Measurements from ENCODE around the gene SLC9A8. TPM values are rescaled to one million over a fixed set of nuclear protein-coding genes. Genes with fewer than 3 reads are reported as not detected.

The SLC9A8 gene
- total and polyA plus RNA-seq, 8 donors = 2.3 to 21.0 (median 11.9) TPM

GRCh38 chr20:49915118-49915379, 102.4 kb downstream of the SLC9A8 start:
- intact Hi-C loops (cut with DNase I; ENCODE audit: low total_unique reads) = no loop called here
- TF ChIP-seq POLR2AphosphoS5 (IDR thresholded peaks at IDR 0.05) (no peak), CTCF (IDR thresholded peaks at IDR 0.05) (no peak), POLR2A (IDR thresholded peaks at IDR 0.05) (no peak), EP300 (IDR thresholded peaks at IDR 0.05) (no peak)
- H3K36me3 ChIP-seq = peaks cover 0 to 7% (median 2%) of the 10 kb centered on the region in 4 donors
- H3K4me1 ChIP-seq = peaks cover 31 to 67% (median 50%) of the 10 kb centered on the region in 4 donors
- H3K27ac ChIP-seq = peak overlapping the region; percentile 93 to 99 (median 96)
- no peak for DNase-seq
- WGBS, 5 donors = 0 to 1% (median 0%) methylated on average over 1 to 23 of the region's 23 CpGs
- H3K4me3 ChIP-seq = peak overlapping the region; percentile 74 to 100 (median 90)
- no peaks in the 10 kb centered on the region for H3K27me3 ChIP-seq
- no peaks in the 10 kb centered on the region for H3K9me3 ChIP-seq

- H3K9me3 ChIP-seq = no peaks in the 10 kb centered on the region
Observed at GRCh38 chr20:49915380-49916145, 102.9 kb downstream of the SLC9A8 start, which contains the start of gene SPATA2. TSS of gene SPATA2 (minus strand) at chr20:49915529. CDS start at chr20:49908490, 7,039 bp downstream.

GRCh38 chr20:49916146-49917002, 103.7 kb downstream of the SLC9A8 start:
- intact Hi-C loops (cut with DNase I; ENCODE audit: low total_unique reads) = no loop called here
- H3K27me3 ChIP-seq = no peaks in the 10 kb centered on the region
- peak overlapping the region; percentile 93 to 99 (median 96) for H3K27ac ChIP-seq
- no peaks in the 10 kb centered on the region for H3K36me3 ChIP-seq
- H3K4me1 ChIP-seq = peaks cover 24 to 54% (median 42%) of the 10 kb centered on the region in 4 donors
- peak; percentile 48 to 87 for DNase-seq
- WGBS, 5 donors = 17 to 40% (median 22%) methylated on average over 19 of the region's 19 CpGs
- TF ChIP-seq EP300 (IDR thresholded peaks at IDR 0.05) = no peak
- peak in 1 of 3 donors; percentile 61 for TF ChIP-seq POLR2AphosphoS5 (IDR thresholded peaks at IDR 0.05)
- H3K9me3 ChIP-seq = no peaks in the 10 kb centered on the region
- H3K4me3 ChIP-seq = peak overlapping the region; percentile 74 to 100 (median 90)

More at GRCh38 chr20:49915380-49916145, 102.9 kb downstream of the SLC9A8 start, which contains the start of gene SPATA2:
- DNase-seq = peak; percentile 98
- Histone ChIP-seq H3K36me3 (peaks cover 0 to 2% (median 0%) of the 10 kb centered on the region in 4 donors), H3K27ac (peak within 1 kb of the TSS; percentile 93 to 99 (median 96)), H3K4me1 (peaks cover 26 to 62% (median 46%) of the 10 kb centered on the region in 4 donors), H3K27me3 (no peaks in the 10 kb centered on the region), H3K4me3 (peak within 1 kb of the TSS; percentile 74 to 100 (median 90))
- WGBS, 5 donors = 0% methylated on average over 45 to 69 of the region's 69 CpGs
- intact Hi-C loops (cut with DNase I; ENCODE audit: low total_unique reads) = no loop called here
- peak in 1 of 4 donors; percentile 39 for TF ChIP-seq POLR2A (IDR thresholded peaks at IDR 0.05)
- TF ChIP-seq CTCF (IDR thresholded peaks at IDR 0.05) = no peak
- peak; percentile 6 to 64 (median 55) for TF ChIP-seq POLR2AphosphoS5 (IDR thresholded peaks at IDR 0.05)
- TF ChIP-seq EP300 (IDR thresholded peaks at IDR 0.05) = no peak

GRCh38 chr20:49918446-49918845, 105.8 kb downstream of the SLC9A8 start:
- TF ChIP-seq POLR2AphosphoS5 (IDR thresholded peaks at IDR 0.05) = no peak
- TF ChIP-seq POLR2A (IDR thresholded peaks at IDR 0.05) = no peak
- no peak for TF ChIP-seq EP300 (IDR thresholded peaks at IDR 0.05)
- no peak for TF ChIP-seq CTCF (IDR thresholded peaks at IDR 0.05)
- WGBS, 5 donors = 94 to 99% (median 95%) methylated on average over 3 of the region's 3 CpGs
- no peak for DNase-seq
- H3K4me3 ChIP-seq = no peak overlapping the region
- H3K27me3 ChIP-seq = no peaks in the 10 kb centered on the region
- no peak overlapping the region for H3K27ac ChIP-seq
- peaks cover 14 to 33% (median 25%) of the 10 kb centered on the region in 4 donors for H3K4me1 ChIP-seq
- no peaks in the 10 kb centered on the region for H3K9me3 ChIP-seq
- no peaks in the 10 kb centered on the region for H3K36me3 ChIP-seq
- intact Hi-C loops (cut with DNase I; ENCODE audit: low total_unique reads) = no loop called here

All from stomach (tissue), 9 donors.